ENCODE data around the gene ZMYM4. TPM values are rescaled to one million over a fixed set of nuclear protein-coding genes. Genes with fewer than 3 reads are reported as not detected.
"Not testable (repeated sequence)": the region's sequence is repeated elsewhere in the genome, so short reads cannot be mapped to it uniquely, and the experiment has no call there.

ZMYM4 gene
- total RNA-seq, 1 experiment from 2014 or later = 66.0 TPM

- Histone ChIP-seq H2BK15ac (ENCODE audit: low read depth, low read length) (no peak overlapping the region), H3K4ac (ENCODE audit: low read depth, low read length) (no peak overlapping the region), H3K27me3 (ENCODE audit: insufficient read depth, low read length) (no peaks in the 10 kb centered on the region), H3T11ph (ENCODE audit: low read length) (no peak overlapping the region), H4K8ac (replicated peaks; ENCODE audit: insufficient read length, low read depth, low read length) (no peak overlapping the region), H3K9me3 (ENCODE audit: control insufficient read depth, low read depth, low read length) (peaks cover 12% of the 10 kb centered on the region), H2BK120ac (ENCODE audit: low read depth, low read length, poor library complexity, severe bottlenecking) (no peak overlapping the region), H3K23me2 (ENCODE audit: insufficient read length, low read depth, low read length, poor library complexity, severe bottlenecking) (no peaks in the 10 kb centered on the region), H3K56ac (ENCODE audit: insufficient read length, low read depth, low read length) (no peak overlapping the region), H3K14ac (ENCODE audit: insufficient read depth, low read length) (no peak overlapping the region), H2BK5ac (ENCODE audit: insufficient read length, low read length) (no peak overlapping the region), H3K23ac (ENCODE audit: insufficient read length, low read depth, low read length) (no peak overlapping the region), H2AK5ac (ENCODE audit: insufficient read length, low read length) (no peak overlapping the region), H3K18ac (ENCODE audit: insufficient read length, low read depth, low read length) (no peak overlapping the region), H3K79me2 (ENCODE audit: insufficient read depth, low read length) (no peaks in the 10 kb centered on the region), H3K4me1 (ENCODE audit: insufficient read depth, low read length) (no peaks in the 10 kb centered on the region), H4K91ac (ENCODE audit: insufficient read length, low read depth, low read length) (no peak overlapping the region), H2AFZ (ENCODE audit: low read length) (no peak overlapping the region), H4K5ac (ENCODE audit: insufficient read length, low read depth, low read length) (no peak overlapping the region), H2BK20ac (ENCODE audit: low read depth, low read length, poor library complexity, severe bottlenecking) (no peak overlapping the region), H2BK12ac (ENCODE audit: insufficient read length, low read depth, low read length) (no peak overlapping the region), H3K4me2 (ENCODE audit: insufficient read depth, insufficient read length, low read length) (no peak overlapping the region), H3K9ac (ENCODE audit: extremely low read depth, insufficient read length, low read length) (no peak overlapping the region), H4K20me1 (ENCODE audit: control insufficient read depth, insufficient read depth, insufficient read length) (no peaks in the 10 kb centered on the region), H3K79me1 (ENCODE audit: insufficient read depth, low read depth, low read length, poor library complexity, severe bottlenecking) (no peaks in the 10 kb centered on the region), H3K27ac (ENCODE audit: insufficient read length, low read depth, low read length) (no peak overlapping the region)
- H3K4me3 Mint-ChIP-seq = no peak overlapping the region
- TF ChIP-seq CTCF (conservative IDR thresholded peaks at IDR 0.05) = no peak
- WGBS (ENCODE audit: extremely low coverage, insufficient read length, low lambda C conversion rate) = no CpG with 5 or more reads among the region's 2 CpGs
- H3K27me3 Mint-ChIP-seq (ENCODE audit: low read depth) = no peaks in the 10 kb centered on the region
- H3K36me3 Mint-ChIP-seq (ENCODE audit: insufficient read depth in 1 of 3, low read depth in 3 of 3) = peaks cover 53 to 77% (median 68%) of the 10 kb centered on the region in 3 experiments
- peaks cover 27 to 29% of the 10 kb centered on the region in 2 experiments for H3K9me3 Mint-ChIP-seq
- DNase-seq = no peak
- H3K27ac Mint-ChIP-seq = no peak overlapping the region
- no peaks in the 10 kb centered on the region for H3K4me1 Mint-ChIP-seq
Measured at GRCh38 chr1:35463232-35463631, 194.7 kb downstream of the ZMYM4 start.

- Mint-ChIP-seq H3K36me3 (ENCODE audit: insufficient read depth in 1 of 3, low read depth in 3 of 3) (peaks cover 57 to 81% (median 72%) of the 10 kb centered on the region in 3 experiments), H3K9me3 (peaks cover 27 to 29% of the 10 kb centered on the region in 2 experiments)
- H2AFZ ChIP-seq (ENCODE audit: low read length); H4K91ac ChIP-seq (ENCODE audit: insufficient read length, low read depth, low read length); H3K27me3 ChIP-seq (ENCODE audit: insufficient read depth, low read length); H2BK15ac ChIP-seq (ENCODE audit: low read depth, low read length); H3K27me3 Mint-ChIP-seq (ENCODE audit: low read depth); H3K27ac ChIP-seq (ENCODE audit: insufficient read length, low read depth, low read length); H2BK12ac ChIP-seq (ENCODE audit: insufficient read length, low read depth, low read length); DNase-seq; H3K23me2 ChIP-seq (ENCODE audit: insufficient read length, low read depth, low read length, poor library complexity, severe bottlenecking); H2BK5ac ChIP-seq (ENCODE audit: insufficient read length, low read length); H3K27ac Mint-ChIP-seq; H3K4me3 Mint-ChIP-seq; H3K4me1 ChIP-seq (ENCODE audit: insufficient read depth, low read length); H3K9ac ChIP-seq (ENCODE audit: extremely low read depth, insufficient read length, low read length); H3K79me2 ChIP-seq (ENCODE audit: insufficient read depth, low read length); H3K18ac ChIP-seq (ENCODE audit: insufficient read length, low read depth, low read length); H3K4me1 Mint-ChIP-seq; H3K4ac ChIP-seq (ENCODE audit: low read depth, low read length); H3K14ac ChIP-seq (ENCODE audit: insufficient read depth, low read length); H4K8ac ChIP-seq (replicated peaks; ENCODE audit: insufficient read length, low read depth, low read length); H2AK5ac ChIP-seq (ENCODE audit: insufficient read length, low read length); H3K4me2 ChIP-seq (ENCODE audit: insufficient read depth, insufficient read length, low read length); H2BK20ac ChIP-seq (ENCODE audit: low read depth, low read length, poor library complexity, severe bottlenecking); H4K20me1 ChIP-seq (ENCODE audit: control insufficient read depth, insufficient read depth, insufficient read length); H3T11ph ChIP-seq (ENCODE audit: low read length); H2BK120ac ChIP-seq (ENCODE audit: low read depth, low read length, poor library complexity, severe bottlenecking); H4K5ac ChIP-seq (ENCODE audit: insufficient read length, low read depth, low read length); H3K23ac ChIP-seq (ENCODE audit: insufficient read length, low read depth, low read length); H3K79me1 ChIP-seq (ENCODE audit: insufficient read depth, low read depth, low read length, poor library complexity, severe bottlenecking); H3K56ac ChIP-seq (ENCODE audit: insufficient read length, low read depth, low read length): not testable (repeated sequence)
- WGBS (ENCODE audit: extremely low coverage, insufficient read length, low lambda C conversion rate) = no CpG with 5 or more reads among the region's 2 CpGs
- H3K9me3 ChIP-seq (ENCODE audit: control insufficient read depth, low read depth, low read length) = peaks cover 12% of the 10 kb centered on the region
Measured at GRCh38 chr1:35463749-35464148, 195.2 kb downstream of the ZMYM4 start.

Data from H9 (cell line).